Measurements from ENCODE around the gene HOXA1. TPM values are rescaled to one million over a fixed set of nuclear protein-coding genes. Genes with fewer than 3 reads are reported as not detected.

Gene HOXA1
- total RNA-seq, result 3.2 TPM

GRCh38 chr7:27095897-27096767 lies at the start of gene HOXA1:
Gene HOXA1 (minus strand): TSS chr7:27096000. CDS start chr7:27095912, 88 bp downstream.
- peak; percentile 85 for ATAC-seq

GRCh38 chr7:27145165-27145913 lies 49.5 kb upstream of the HOXA1 start:
- ATAC-seq, result no peak

- no peak for ATAC-seq
Measured at GRCh38 chr7:27144781-27145164, 49.0 kb upstream of the HOXA1 start.

- ATAC-seq, result no peak
Measured at GRCh38 chr7:27143950-27144780, 48.4 kb upstream of the HOXA1 start.

- ATAC-seq, result peak; percentile 93
Measured at GRCh38 chr7:27143023-27143949, 47.5 kb upstream of the HOXA1 start, which contains the start of gene HOXA5. Gene HOXA5 (minus strand): TSS chr7:27143681. CDS start chr7:27143607, 74 bp downstream.

GRCh38 chr7:27142580-27143022 lies 46.8 kb upstream of the HOXA1 start:
- ATAC-seq, result peak; percentile 4

GRCh38 chr7:27141923-27142579 lies 46.3 kb upstream of the HOXA1 start:
- no peak for ATAC-seq

- ATAC-seq, result no peak
Measured at GRCh38 chr7:27141137-27141922, 45.5 kb upstream of the HOXA1 start.

- no peak for ATAC-seq
Measured at GRCh38 chr7:27140126-27140857, 44.5 kb upstream of the HOXA1 start.

GRCh38 chr7:27139334-27140125 lies 43.7 kb upstream of the HOXA1 start:
- ATAC-seq, result no peak

- no peak for ATAC-seq
Measured at GRCh38 chr7:27138985-27139333, 43.2 kb upstream of the HOXA1 start.

- no peak for ATAC-seq
Measured at GRCh38 chr7:27138472-27138871, 42.7 kb upstream of the HOXA1 start.

GRCh38 chr7:27137640-27138315 lies 42.0 kb upstream of the HOXA1 start:
- ATAC-seq, result no peak

- no peak for ATAC-seq
Measured at GRCh38 chr7:27134392-27134791, 38.6 kb upstream of the HOXA1 start.

GRCh38 chr7:27133409-27134231 lies 37.8 kb upstream of the HOXA1 start:
- no peak for ATAC-seq

- ATAC-seq, result no peak
Measured at GRCh38 chr7:27132978-27133377, 37.2 kb upstream of the HOXA1 start.

GRCh38 chr7:27132214-27132613 lies 36.4 kb upstream of the HOXA1 start:
- ATAC-seq, result no peak
